Cardiac muscle cell (in vitro differentiated cells and primary cell): ENCODE results near the gene ACR. TPM values are rescaled to one million over a fixed set of nuclear protein-coding genes. Genes with fewer than 3 reads are reported as not detected.

Experiments used
- polyA plus RNA-seq: library from polyadenylated mRNA; unstranded; fragments of >200 nt; fragmentation: Nextera tagmentation; extraction: Ambion mirVana; gene quantifications from 2 replicates; pipeline ENCODE4 v1.2.1, GENCODE V29; 2016
- total RNA-seq: library from RNA; depleted of rRNA; stranded (reverse); fragments of >200 nt; gene quantifications from 2 replicates; pipeline ENCODE4 v1.2.3, GENCODE V29; 2016

ACR gene
- total and polyA plus RNA-seq, 2 experiments from 2014 or later: 0.77 TPM; not detected in 1

Other genes with a start within 250 kb of the ACR start
- gene LMF2, start 230.5 kb upstream of the ACR start, total RNA-seq: 79.9 and 91.7 TPM in 2 replicates
- gene LMF2, start 230.5 kb upstream of the ACR start, polyA plus RNA-seq: 72.9 and 82.9 TPM in 2 replicates
- 50.3 and 55.0 TPM in 2 replicates for gene NCAPH2, start 230.0 kb upstream of the ACR start, total RNA-seq
- gene NCAPH2, start 230.0 kb upstream of the ACR start, polyA plus RNA-seq: 47.0 and 59.4 TPM in 2 replicates
- 4.1 TPM in 1 of 2 replicates, not detected in the other for gene SCO2, start 212.6 kb upstream of the ACR start, total RNA-seq
- gene SCO2, start 212.6 kb upstream of the ACR start, polyA plus RNA-seq: 0.84 and 10.5 TPM in 2 replicates
- gene TYMP, start 208.2 kb upstream of the ACR start, total RNA-seq: 2.6 and 7.8 TPM in 2 replicates
- gene TYMP, start 208.2 kb upstream of the ACR start, polyA plus RNA-seq: 10.0 and 17.7 TPM in 2 replicates
- 0.07 and 0.18 TPM in 2 replicates for gene KLHDC7B, start 192.3 kb upstream of the ACR start, total RNA-seq
- gene KLHDC7B, start 192.3 kb upstream of the ACR start, polyA plus RNA-seq: 0.45 TPM in 1 of 2 replicates, not detected in the other
- gene SYCE3, start 175.3 kb upstream of the ACR start, total RNA-seq: not detected in 2 replicates
- gene SYCE3, start 175.3 kb upstream of the ACR start, polyA plus RNA-seq: 3.8 TPM in 1 of 2 replicates, not detected in the other
- gene CPT1B, start 159.8 kb upstream of the ACR start, total RNA-seq: 25.7 and 39.1 TPM in 2 replicates
- gene CPT1B, start 159.8 kb upstream of the ACR start, polyA plus RNA-seq: 53.1 and 58.7 TPM in 2 replicates
- gene CHKB, start 155.4 kb upstream of the ACR start, total RNA-seq: 54.6 and 73.4 TPM in 2 replicates
- gene CHKB, start 155.4 kb upstream of the ACR start, polyA plus RNA-seq: 100 and 134 TPM in 2 replicates
- gene MAPK8IP2, start 137.4 kb upstream of the ACR start, total RNA-seq: 1.7 and 2.4 TPM in 2 replicates
- 0.35 and 0.42 TPM in 2 replicates for gene MAPK8IP2, start 137.4 kb upstream of the ACR start, polyA plus RNA-seq
- gene ARSA, start 110.1 kb upstream of the ACR start, total RNA-seq: 53.1 and 58.1 TPM in 2 replicates
- gene ARSA, start 110.1 kb upstream of the ACR start, polyA plus RNA-seq: 16.4 and 16.8 TPM in 2 replicates
- 10.9 and 14.4 TPM in 2 replicates for gene SHANK3, start 65.4 kb upstream of the ACR start, total RNA-seq
- gene SHANK3, start 65.4 kb upstream of the ACR start, polyA plus RNA-seq: 3.3 and 4.1 TPM in 2 replicates
- gene RABL2B, start 45.4 kb downstream of the ACR start, total RNA-seq: 13.0 and 16.8 TPM in 2 replicates
- gene RABL2B, start 45.4 kb downstream of the ACR start, polyA plus RNA-seq: 33.0 and 37.0 TPM in 2 replicates